ENCODE results near the gene MACROD2.

MACROD2 gene

DNA sequence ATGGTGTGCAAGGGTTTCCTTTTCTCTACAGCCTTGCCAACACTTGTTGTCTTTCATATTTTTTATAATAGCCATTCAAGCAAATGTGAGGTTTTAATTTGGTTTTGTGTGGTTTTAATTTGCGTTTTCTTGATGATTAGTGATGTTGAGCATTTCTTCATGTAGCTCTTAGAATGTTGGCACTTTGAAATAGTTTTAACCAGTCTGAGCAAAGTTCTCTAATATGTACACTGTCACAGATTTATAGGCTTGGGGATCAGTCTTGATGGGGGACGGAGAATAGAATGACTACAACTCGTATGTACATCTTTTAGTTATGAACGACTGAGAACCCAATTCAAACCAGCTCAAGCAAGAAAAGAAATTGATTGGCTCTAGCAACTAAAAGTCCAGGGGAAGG is 1574.8 kb downstream of the MACROD2 start:
- TF ChIP-seq TAF1 (IDR thresholded peaks at IDR 0.05; ENCODE audit: borderline replicate concordance, insufficient read depth, low read length) (no peak), SIN3A (IDR thresholded peaks at IDR 0.05; ENCODE audit: borderline replicate concordance, insufficient read depth, low read length) (no peak), FOXP2 (optimal IDR thresholded peaks at IDR 0.05; ENCODE audit: borderline replicate concordance, extremely low read depth, extremely low read length, insufficient read depth) (no peak), POLR2AphosphoS5 (IDR thresholded peaks at IDR 0.05; ENCODE audit: low read depth, low read length) (no peak)
- TF ChIP-seq, protein P1, sequence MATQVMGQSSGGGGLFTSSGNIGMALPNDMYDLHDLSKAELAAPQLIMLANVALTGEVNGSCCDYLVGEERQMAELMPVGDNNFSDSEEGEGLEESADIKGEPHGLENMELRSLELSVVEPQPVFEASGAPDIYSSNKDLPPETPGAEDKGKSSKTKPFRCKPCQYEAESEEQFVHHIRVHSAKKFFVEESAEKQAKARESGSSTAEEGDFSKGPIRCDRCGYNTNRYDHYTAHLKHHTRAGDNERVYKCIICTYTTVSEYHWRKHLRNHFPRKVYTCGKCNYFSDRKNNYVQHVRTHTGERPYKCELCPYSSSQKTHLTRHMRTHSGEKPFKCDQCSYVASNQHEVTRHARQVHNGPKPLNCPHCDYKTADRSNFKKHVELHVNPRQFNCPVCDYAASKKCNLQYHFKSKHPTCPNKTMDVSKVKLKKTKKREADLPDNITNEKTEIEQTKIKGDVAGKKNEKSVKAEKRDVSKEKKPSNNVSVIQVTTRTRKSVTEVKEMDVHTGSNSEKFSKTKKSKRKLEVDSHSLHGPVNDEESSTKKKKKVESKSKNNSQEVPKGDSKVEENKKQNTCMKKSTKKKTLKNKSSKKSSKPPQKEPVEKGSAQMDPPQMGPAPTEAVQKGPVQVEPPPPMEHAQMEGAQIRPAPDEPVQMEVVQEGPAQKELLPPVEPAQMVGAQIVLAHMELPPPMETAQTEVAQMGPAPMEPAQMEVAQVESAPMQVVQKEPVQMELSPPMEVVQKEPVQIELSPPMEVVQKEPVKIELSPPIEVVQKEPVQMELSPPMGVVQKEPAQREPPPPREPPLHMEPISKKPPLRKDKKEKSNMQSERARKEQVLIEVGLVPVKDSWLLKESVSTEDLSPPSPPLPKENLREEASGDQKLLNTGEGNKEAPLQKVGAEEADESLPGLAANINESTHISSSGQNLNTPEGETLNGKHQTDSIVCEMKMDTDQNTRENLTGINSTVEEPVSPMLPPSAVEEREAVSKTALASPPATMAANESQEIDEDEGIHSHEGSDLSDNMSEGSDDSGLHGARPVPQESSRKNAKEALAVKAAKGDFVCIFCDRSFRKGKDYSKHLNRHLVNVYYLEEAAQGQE (IDR thresholded peaks at IDR 0.05; ENCODE audit: insufficient read depth in 1 of 2, low read depth in 2 of 2, low read length in 2 of 2): no peak

DNA sequence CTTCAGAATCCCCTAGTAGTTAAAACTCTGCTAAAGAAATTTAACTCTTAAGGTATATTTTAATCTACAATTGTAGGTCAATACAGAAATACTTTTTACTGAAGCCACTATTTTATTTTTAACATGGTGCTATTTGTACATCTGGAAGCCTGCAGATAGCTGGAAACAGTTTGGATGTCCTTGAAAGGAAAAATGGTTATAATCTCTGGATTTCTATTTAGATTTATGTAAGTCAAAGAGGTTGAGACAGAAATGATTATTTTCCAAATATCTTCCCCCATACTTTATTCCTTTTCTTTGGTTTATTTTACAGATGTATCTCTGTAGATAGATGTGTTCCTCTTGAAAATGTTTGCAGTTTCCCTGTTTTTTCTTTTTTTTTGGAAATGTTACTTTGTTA is 1575.7 kb downstream of the MACROD2 start:
- TF ChIP-seq TAF1 (IDR thresholded peaks at IDR 0.05; ENCODE audit: borderline replicate concordance, insufficient read depth, low read length) (no peak), POLR2AphosphoS5 (IDR thresholded peaks at IDR 0.05; ENCODE audit: low read depth, low read length) (no peak), FOXP2 (optimal IDR thresholded peaks at IDR 0.05; ENCODE audit: borderline replicate concordance, extremely low read depth, extremely low read length, insufficient read depth) (no peak), SIN3A (IDR thresholded peaks at IDR 0.05; ENCODE audit: borderline replicate concordance, insufficient read depth, low read length) (no peak)
- TF ChIP-seq, protein P1 (IDR thresholded peaks at IDR 0.05; ENCODE audit: insufficient read depth in 1 of 2, low read depth in 2 of 2, low read length in 2 of 2): no peak

DNA sequence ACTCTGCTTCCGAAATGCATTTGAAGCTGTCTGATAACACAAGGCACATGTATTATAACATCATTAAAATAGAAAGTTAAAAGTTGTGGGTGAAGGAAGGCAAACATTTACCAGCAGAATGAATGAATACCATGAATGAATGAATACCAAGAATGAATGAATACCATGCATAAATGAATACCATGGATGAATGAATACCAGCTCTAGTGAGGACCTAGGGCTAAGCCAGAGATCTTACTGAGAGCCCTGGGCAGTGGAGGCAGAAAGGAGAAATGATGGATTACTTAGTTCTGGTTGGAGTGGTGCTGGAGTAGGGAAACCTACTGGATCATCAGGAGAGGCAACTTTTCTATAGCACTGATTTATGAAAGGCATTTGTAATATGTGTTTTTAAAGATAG is 1579.9 kb downstream of the MACROD2 start:
- TF ChIP-seq SIN3A (IDR thresholded peaks at IDR 0.05; ENCODE audit: borderline replicate concordance, insufficient read depth, low read length): no peak

DNA sequence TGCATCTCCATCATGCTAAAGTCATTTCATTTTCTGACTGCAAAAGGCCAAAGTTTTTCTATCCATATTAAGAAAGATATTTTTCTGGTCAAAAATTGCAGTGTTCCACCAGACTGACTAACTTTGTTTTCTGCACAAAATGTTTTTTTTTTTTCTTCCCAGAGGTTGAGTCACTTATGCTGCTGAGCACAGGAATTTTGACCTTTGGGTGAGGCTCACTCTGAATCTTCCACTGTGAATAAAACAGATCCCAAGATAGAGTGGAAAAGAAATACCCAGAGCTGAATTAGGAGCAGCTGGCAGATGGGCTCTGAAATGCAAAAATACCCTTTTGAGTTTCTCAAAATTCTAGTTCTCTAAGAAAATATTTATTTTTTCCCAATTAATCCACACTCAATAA is 1581.1 kb downstream of the MACROD2 start:
- TF ChIP-seq SIN3A (IDR thresholded peaks at IDR 0.05; ENCODE audit: borderline replicate concordance, insufficient read depth, low read length) (no peak), FOXP2 (optimal IDR thresholded peaks at IDR 0.05; ENCODE audit: borderline replicate concordance, extremely low read depth, extremely low read length, insufficient read depth) (no peak), POLR2AphosphoS5 (IDR thresholded peaks at IDR 0.05; ENCODE audit: low read depth, low read length) (no peak), TAF1 (IDR thresholded peaks at IDR 0.05; ENCODE audit: borderline replicate concordance, insufficient read depth, low read length) (no peak)
- TF ChIP-seq, protein P1 (IDR thresholded peaks at IDR 0.05; ENCODE audit: insufficient read depth in 1 of 2, low read depth in 2 of 2, low read length in 2 of 2): no peak

DNA sequence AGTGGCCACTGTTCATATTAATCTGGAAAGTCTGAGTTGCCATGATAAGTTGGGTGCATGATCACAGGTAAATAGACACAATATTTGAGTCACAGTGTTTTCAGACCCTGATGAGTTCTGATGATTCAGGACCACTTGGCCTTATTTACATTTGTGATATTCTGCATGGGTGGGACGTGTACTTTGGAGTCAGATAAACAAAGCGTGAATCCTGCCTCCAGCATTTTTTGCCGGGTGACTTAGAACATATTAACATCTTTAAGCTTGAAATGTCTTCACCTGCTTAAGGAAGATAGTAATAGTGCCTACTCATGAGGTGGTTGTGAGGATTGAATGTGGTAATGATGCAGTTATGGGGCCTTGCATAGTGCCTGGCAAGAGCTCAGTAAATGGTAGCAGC is 1582.8 kb downstream of the MACROD2 start:
- no peak for TF ChIP-seq FOXP2 (optimal IDR thresholded peaks at IDR 0.05; ENCODE audit: borderline replicate concordance, extremely low read depth, extremely low read length, insufficient read depth)
- TF ChIP-seq TAF1 (IDR thresholded peaks at IDR 0.05; ENCODE audit: borderline replicate concordance, insufficient read depth, low read length): no peak
- TF ChIP-seq, protein P1 (IDR thresholded peaks at IDR 0.05; ENCODE audit: insufficient read depth in 1 of 2, low read depth in 2 of 2, low read length in 2 of 2): no peak
- no peak for TF ChIP-seq POLR2AphosphoS5 (IDR thresholded peaks at IDR 0.05; ENCODE audit: low read depth, low read length)
- TF ChIP-seq SIN3A (IDR thresholded peaks at IDR 0.05; ENCODE audit: borderline replicate concordance, insufficient read depth, low read length): no peak
